GM20431 (cell line): ENCODE measurements around the gene AOC2.
"Not testable (repeated sequence)": the region's sequence is repeated elsewhere in the genome, so short reads cannot be mapped to it uniquely, and the experiment has no call there.

Source experiments
- in situ Hi-C: fragments of 300-500 bp; cut with MseI, MboI; formaldehyde crosslinking; loops from one replicate; pipeline ENCODE4 v1.15.0; 2020; ENCODE audit warnings: low sequenced_read_pairs; ENCODE audit not compliant: unreplicated experiment

Gene AOC2

GRCh38 chr17:42830971-42831370, 13.4 kb upstream of the AOC2 start:
- in situ Hi-C loops, result no loop called here

- in situ Hi-C loops, result no loop called here
Observed at GRCh38 chr17:42832213-42832933, 12.0 kb upstream of the AOC2 start.

GRCh38 chr17:42832934-42833766, 11.2 kb upstream of the AOC2 start, which contains the start of gene PSME3:
TSS of gene PSME3 (plus strand) at chr17:42833397. CDS start at chr17:42833632, 235 bp downstream.
- in situ Hi-C loops, result no loop called here

GRCh38 chr17:42833767-42834422, 10.5 kb upstream of the AOC2 start:
- in situ Hi-C loops, result no loop called here

DNA sequence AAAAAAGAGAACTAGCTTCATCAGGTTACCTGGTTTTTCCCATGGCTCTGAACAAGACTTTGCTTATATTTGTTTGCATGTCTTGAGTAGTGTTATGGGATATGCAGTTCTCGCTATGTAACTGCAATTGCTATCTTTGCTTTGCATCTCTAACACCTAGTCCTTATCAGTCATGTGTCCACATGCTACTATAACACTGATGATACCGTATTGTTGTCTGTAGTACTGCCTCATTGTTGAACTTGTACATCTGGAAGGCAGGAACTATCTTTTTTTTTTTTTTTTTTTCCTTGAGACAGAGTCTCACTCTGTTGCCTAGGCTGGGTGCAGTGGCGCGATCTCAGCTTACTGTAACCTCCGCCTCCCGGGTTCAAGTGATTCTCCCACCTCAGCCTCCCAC, 8.6 kb upstream of the AOC2 start:
- in situ Hi-C loops, result no loop called here

DNA sequence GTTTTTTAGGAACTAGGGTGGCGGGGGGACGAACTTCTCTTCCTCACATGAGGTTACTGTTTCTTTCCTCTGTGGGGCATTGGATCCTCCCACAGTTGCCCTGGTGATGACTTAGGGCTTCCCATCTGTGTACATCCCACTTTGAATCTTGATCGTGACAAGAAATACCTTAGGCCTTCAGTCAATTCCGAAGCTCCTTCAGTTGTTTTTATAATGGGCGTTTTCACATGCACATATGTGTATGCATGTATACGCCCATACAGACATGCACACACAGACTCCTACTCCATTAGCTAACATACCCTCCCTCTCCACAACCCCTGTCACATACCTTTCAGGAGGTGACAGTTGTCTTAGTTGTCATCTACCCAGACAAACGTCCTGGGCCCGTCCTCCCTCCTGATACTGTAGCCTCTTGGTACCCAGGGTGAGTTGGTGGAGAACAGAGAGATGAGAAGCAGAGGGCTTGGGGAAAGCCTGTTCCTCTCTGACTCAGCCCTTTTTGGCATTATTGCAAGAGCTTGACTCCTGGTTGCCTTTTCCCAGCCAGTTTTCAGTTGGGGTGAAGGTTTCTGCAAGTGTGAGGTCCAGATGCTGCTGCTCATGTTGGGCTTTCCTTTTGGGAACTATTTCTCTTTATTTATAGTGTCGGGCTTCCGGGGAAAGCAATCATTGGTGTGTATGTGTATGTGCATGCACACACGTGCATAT, 2.2 kb upstream of the AOC2 start:
- in situ Hi-C loops, result no loop called here

GRCh38 chr17:42843358-42843934, 934 bp upstream of the AOC2 start:
- in situ Hi-C loops, result no loop called here

DNA sequence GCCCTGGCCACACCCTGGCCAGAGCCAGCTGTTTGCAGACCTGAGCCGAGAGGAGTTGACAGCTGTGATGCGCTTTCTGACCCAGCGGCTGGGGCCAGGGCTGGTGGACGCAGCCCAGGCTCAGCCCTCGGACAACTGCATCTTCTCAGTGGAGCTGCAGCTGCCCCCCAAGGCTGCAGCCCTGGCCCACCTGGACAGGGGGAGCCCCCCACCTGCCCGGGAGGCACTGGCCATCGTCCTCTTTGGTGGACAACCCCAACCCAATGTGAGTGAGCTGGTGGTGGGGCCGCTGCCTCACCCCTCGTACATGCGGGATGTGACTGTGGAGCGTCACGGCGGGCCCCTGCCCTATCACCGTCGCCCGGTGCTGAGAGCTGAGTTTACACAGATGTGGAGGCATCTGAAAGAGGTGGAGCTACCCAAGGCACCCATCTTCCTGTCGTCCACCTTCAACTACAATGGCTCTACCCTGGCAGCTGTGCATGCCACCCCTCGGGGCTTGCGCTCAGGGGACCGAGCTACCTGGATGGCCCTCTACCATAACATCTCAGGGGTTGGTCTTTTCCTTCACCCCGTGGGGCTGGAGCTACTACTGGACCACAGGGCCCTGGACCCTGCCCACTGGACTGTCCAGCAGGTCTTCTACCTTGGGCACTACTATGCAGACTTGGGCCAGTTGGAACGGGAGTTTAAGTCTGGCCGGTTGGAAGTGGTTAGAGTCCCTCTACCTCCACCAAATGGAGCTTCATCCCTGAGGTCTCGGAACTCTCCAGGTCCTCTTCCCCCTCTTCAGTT, 578 bp downstream of the AOC2 start:
- in situ Hi-C loops, result no loop called here

DNA sequence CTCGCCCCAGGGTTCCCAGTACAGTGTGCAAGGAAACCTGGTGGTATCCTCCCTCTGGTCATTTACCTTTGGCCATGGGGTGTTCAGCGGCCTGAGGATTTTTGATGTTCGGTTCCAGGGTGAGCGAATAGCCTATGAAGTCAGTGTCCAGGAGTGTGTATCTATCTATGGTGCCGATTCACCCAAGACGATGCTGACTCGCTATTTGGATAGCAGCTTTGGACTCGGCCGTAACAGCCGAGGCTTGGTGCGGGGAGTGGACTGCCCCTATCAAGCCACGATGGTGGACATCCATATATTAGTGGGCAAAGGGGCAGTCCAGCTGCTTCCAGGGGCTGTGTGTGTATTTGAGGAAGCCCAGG, 1.2 kb downstream of the AOC2 start:
- in situ Hi-C loops, result no loop called here

- in situ Hi-C loops, result no loop called here
Observed at GRCh38 chr17:42845918-42846593, 1.7 kb downstream of the AOC2 start.

DNA sequence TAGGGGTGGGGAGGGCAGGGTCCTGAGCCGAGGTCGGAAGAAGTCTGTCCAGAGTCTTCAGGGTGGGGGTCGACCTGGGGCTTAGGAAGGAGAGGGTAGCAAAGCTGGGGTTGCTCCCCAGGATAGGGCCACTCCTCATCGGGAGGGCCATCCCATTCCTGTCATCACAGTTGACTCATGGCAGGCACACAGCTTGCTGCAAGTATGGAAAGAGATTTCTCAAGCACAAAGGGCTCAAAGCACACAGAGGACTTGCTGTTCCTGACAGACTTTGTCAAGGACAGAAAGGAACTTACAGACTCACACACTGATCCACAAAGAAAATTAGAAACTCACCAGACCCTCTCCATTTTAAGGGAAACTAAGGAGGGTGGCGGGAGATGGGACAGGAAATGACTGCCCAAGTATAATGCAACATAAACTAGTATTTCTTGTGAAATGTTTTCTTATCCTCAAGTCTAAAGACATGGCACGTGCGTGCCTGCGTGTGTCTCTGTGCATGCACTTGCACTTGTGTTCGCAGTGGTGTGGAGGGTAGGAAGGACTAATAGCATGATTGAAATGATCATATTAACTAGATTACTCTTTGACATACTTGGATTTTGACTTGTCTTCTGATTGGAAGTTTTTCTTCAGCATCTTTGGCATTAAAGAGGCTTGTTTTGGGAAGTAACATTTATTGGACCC, 2.4 kb downstream of the AOC2 start:
- in situ Hi-C loops, result no loop called here

GRCh38 chr17:42848093-42848492, 3.7 kb downstream of the AOC2 start:
- in situ Hi-C loops, result no loop called here

GRCh38 chr17:42849031-42849430, 4.7 kb downstream of the AOC2 start:
- in situ Hi-C loops, result no loop called here

GRCh38 chr17:42849451-42850181, 5.2 kb downstream of the AOC2 start:
- in situ Hi-C loops, result no loop called here

- in situ Hi-C loops, result no loop called here
Observed at GRCh38 chr17:42850954-42851353, 6.6 kb downstream of the AOC2 start, which contains the start of gene AOC3. TSS of gene AOC3 (plus strand) at chr17:42851199. CDS start at chr17:42851344, 145 bp downstream.

DNA sequence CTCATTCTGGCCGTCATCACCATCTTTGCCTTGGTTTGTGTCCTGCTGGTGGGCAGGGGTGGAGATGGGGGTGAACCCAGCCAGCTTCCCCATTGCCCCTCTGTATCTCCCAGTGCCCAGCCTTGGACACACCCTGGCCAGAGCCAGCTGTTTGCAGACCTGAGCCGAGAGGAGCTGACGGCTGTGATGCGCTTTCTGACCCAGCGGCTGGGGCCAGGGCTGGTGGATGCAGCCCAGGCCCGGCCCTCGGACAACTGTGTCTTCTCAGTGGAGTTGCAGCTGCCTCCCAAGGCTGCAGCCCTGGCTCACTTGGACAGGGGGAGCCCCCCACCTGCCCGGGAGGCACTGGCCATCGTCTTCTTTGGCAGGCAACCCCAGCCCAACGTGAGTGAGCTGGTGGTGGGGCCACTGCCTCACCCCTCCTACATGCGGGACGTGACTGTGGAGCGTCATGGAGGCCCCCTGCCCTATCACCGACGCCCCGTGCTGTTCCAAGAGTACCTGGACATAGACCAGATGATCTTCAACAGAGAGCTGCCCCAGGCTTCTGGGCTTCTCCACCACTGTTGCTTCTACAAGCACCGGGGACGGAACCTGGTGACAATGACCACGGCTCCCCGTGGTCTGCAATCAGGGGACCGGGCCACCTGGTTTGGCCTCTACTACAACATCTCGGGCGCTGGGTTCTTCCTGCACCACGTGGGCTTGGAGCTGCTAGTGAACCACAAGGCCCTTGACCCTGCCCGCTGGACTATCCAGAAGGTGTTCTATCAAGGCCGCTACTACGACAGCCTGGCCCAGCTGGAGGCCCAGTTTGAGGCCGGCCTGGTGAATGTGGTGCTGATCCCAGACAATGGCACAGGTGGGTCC, 7.2 kb downstream of the AOC2 start:
- in situ Hi-C loops, result not testable (repeated sequence)
